HG02678 (cell line): Measurements from ENCODE around the gene AMER3.

Source experiments
- ATAC-seq: cut with Tn5 transposase; IDR thresholded peaks from one replicate; pipeline ENCODE4 v1.9.1; 2021; ENCODE audit warnings: mild to moderate bottlenecking, moderate library complexity; ENCODE audit not compliant: unreplicated experiment

AMER3 gene

GRCh38 chr2:130778781-130779180 is 23.4 kb downstream of the AMER3 start:
- no peak for ATAC-seq

- ATAC-seq: no peak
Observed at GRCh38 chr2:130785466-130786055, 30.2 kb downstream of the AMER3 start.

GRCh38 chr2:130786076-130786475 is 30.7 kb downstream of the AMER3 start:
- ATAC-seq: no peak

GRCh38 chr2:130787841-130788240 is 32.5 kb downstream of the AMER3 start:
- ATAC-seq: no peak

- ATAC-seq: no peak
Observed at GRCh38 chr2:130790312-130790711, 35.0 kb downstream of the AMER3 start.

GRCh38 chr2:130790804-130791616 is 35.7 kb downstream of the AMER3 start:
- ATAC-seq: no peak

- ATAC-seq: no peak
Observed at GRCh38 chr2:130791617-130791939, 36.2 kb downstream of the AMER3 start.

GRCh38 chr2:130795431-130795830 is 40.1 kb downstream of the AMER3 start:
- no peak for ATAC-seq

- ATAC-seq: no peak
Observed at GRCh38 chr2:130796290-130796689, 41.0 kb downstream of the AMER3 start.

- peak; percentile 90 for ATAC-seq
Observed at GRCh38 chr2:130797493-130798435, 42.4 kb downstream of the AMER3 start.

GRCh38 chr2:130798472-130799218 is 43.3 kb downstream of the AMER3 start:
- no peak for ATAC-seq

GRCh38 chr2:130799295-130799694 is 44.0 kb downstream of the AMER3 start:
- ATAC-seq: no peak

GRCh38 chr2:130805613-130806012 is 50.3 kb downstream of the AMER3 start:
- ATAC-seq: no peak

GRCh38 chr2:130806370-130806769 is 51.0 kb downstream of the AMER3 start:
- no peak for ATAC-seq

- no peak for ATAC-seq
Observed at GRCh38 chr2:130807659-130808385, 52.5 kb downstream of the AMER3 start.

GRCh38 chr2:130808482-130809268 is 53.3 kb downstream of the AMER3 start:
- ATAC-seq: no peak

GRCh38 chr2:130810490-130810889 is 55.1 kb downstream of the AMER3 start:
- ATAC-seq: no peak

GRCh38 chr2:130813722-130814121 is 58.4 kb downstream of the AMER3 start:
- ATAC-seq: no peak

GRCh38 chr2:130814931-130815680 is 59.8 kb downstream of the AMER3 start:
- no peak for ATAC-seq
